ENCODE results near the gene CALB2.

Gene CALB2

DNA sequence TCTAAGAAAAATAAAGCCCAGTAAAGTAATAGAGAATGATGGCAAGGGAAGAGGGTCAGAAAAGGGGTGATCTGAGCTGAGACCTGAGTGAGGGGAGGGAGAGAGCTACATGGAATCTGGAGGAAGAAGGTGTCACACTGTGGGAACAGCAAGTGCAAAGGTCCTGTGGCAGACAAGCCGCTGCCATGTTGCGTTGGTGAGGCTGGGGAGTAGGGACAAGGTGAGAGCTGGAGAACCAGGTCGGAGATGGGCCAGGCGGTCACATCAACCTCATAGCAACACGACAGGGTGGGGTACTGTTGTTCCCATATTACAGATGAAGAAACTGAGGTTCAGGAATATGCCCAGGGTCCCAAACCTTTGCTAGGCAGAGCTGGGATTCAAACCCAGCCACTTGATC, 16.6 kb upstream of the CALB2 start:
- Histone ChIP-seq H3K4me2 (ENCODE audit: insufficient read depth, low read length, poor library complexity, severe bottlenecking) (no peak overlapping the region), H3K9ac (ENCODE audit: low read depth, low read length, poor library complexity) (no peak overlapping the region)
- no CpG with 5 or more reads among the region's 5 CpGs for WGBS, 2 donors (ENCODE audit: extremely low coverage in 2 of 2, insufficient read length in 2 of 2, insufficient replicate concordance in 1 of 2)

DNA sequence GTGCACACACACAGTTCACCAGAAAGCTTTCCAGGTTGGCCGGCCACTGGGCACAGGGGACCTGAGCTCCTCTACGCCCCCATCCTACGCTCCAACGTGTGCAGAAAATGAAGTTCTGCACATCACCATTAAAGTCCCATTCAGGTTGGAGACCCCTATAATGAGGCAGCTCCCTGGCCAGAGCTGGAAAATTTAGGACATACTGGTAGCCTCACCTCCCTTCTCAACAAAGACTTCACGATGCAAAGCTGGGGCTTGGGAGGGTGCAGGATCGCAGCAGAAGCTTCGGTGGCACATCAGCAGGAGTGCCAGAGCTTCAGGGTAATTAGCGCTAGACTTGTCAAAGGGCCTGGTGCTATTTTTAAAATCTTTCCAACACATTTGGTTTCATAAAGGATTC, 15.4 kb upstream of the CALB2 start:
- Histone ChIP-seq H3K4me3 (ENCODE audit: low read length in 2 of 2) (no peak overlapping the region), H3K9ac (ENCODE audit: low read depth, low read length, poor library complexity) (no peak overlapping the region), H2BK15ac (ENCODE audit: low read length) (no peak overlapping the region), H3K18ac (ENCODE audit: low read length) (peak overlapping the region; percentile 22), H4K8ac (ENCODE audit: low read depth, low read length) (no peak overlapping the region), H3K27ac (replicated peaks; ENCODE audit: low read length) (no peak overlapping the region), H2BK12ac (ENCODE audit: low read length) (no peak overlapping the region), H3K4me2 (ENCODE audit: insufficient read depth, low read length, poor library complexity, severe bottlenecking) (no peak overlapping the region), H3K36me3 (replicated peaks in 1 of 2; ENCODE audit: control insufficient read depth in 2 of 2, insufficient read depth in 2 of 2, low read length in 2 of 2) (no peaks in the 10 kb centered on the region), H3K27me3 (ENCODE audit: control insufficient read depth in 3 of 3, insufficient read depth in 3 of 3, low read depth in 1 of 3, low read length in 3 of 3) (peaks cover 0 to 6% (median 0%) of the 10 kb centered on the region in 3 experiments), H4K91ac (ENCODE audit: low read depth, low read length, poor library complexity) (no peak overlapping the region), H2BK5ac (ENCODE audit: low read length) (no peak overlapping the region), H3K9me3 (replicated peaks in 1 of 2; ENCODE audit: control insufficient read depth in 2 of 2, insufficient read depth in 1 of 2, low read depth in 1 of 2, low read length in 2 of 2) (peaks cover 0 to 2% of the 10 kb centered on the region in 2 donors), H3K4me1 (ENCODE audit: control insufficient read depth in 2 of 2, insufficient read depth in 1 of 2, low read depth in 1 of 2, low read length in 2 of 2) (peaks cover 3 to 11% of the 10 kb centered on the region in 2 donors), H2AK5ac (ENCODE audit: low read depth, low read length) (no peak overlapping the region), H3K4ac (ENCODE audit: low read length) (no peak overlapping the region), H2AFZ (ENCODE audit: low read length) (no peak overlapping the region), H2BK120ac (ENCODE audit: low read depth, low read length) (no peak overlapping the region), H3K23ac (ENCODE audit: low read depth, low read length, poor library complexity) (no peak overlapping the region), H3K14ac (ENCODE audit: low read length) (no peak overlapping the region), H3K79me1 (ENCODE audit: low read depth, low read length) (no peaks in the 10 kb centered on the region)
- WGBS, 2 donors (ENCODE audit: extremely low coverage in 2 of 2, insufficient read length in 2 of 2, insufficient replicate concordance in 1 of 2), result no CpG with 5 or more reads among the region's 8 CpGs
- DNase-seq (ENCODE audit: low spot score), result no peak

More for the DNA sequence above, 16.6 kb upstream of the CALB2 start:
- no peak overlapping the region for H2BK120ac ChIP-seq (ENCODE audit: low read depth, low read length)
- DNase-seq (ENCODE audit: low spot score), result no peak
- H4K8ac ChIP-seq (ENCODE audit: low read depth, low read length), result no peak overlapping the region
- H3K9me3 ChIP-seq (replicated peaks in 1 of 2; ENCODE audit: control insufficient read depth in 2 of 2, insufficient read depth in 1 of 2, low read depth in 1 of 2, low read length in 2 of 2), result peaks cover 0 to 2% of the 10 kb centered on the region in 2 donors
- H3K14ac ChIP-seq (ENCODE audit: low read length), result no peak overlapping the region
- no peak overlapping the region for H2BK15ac ChIP-seq (ENCODE audit: low read length)
- H3K4ac ChIP-seq (ENCODE audit: low read length), result no peak overlapping the region
- H3K27me3 ChIP-seq (ENCODE audit: control insufficient read depth in 3 of 3, insufficient read depth in 3 of 3, low read depth in 1 of 3, low read length in 3 of 3), result peaks cover 0 to 3% (median 0%) of the 10 kb centered on the region in 3 experiments
- no peak overlapping the region for H3K18ac ChIP-seq (ENCODE audit: low read length)
- H3K23ac ChIP-seq (ENCODE audit: low read depth, low read length, poor library complexity), result no peak overlapping the region
- H2BK5ac ChIP-seq (ENCODE audit: low read length), result no peak overlapping the region
- H3K4me1 ChIP-seq (ENCODE audit: control insufficient read depth in 2 of 2, insufficient read depth in 1 of 2, low read depth in 1 of 2, low read length in 2 of 2), result peaks cover 3 to 11% of the 10 kb centered on the region in 2 donors
- no peak overlapping the region for H3K4me3 ChIP-seq (ENCODE audit: low read length in 2 of 2)
- no peak overlapping the region for H4K91ac ChIP-seq (ENCODE audit: low read depth, low read length, poor library complexity)
- H2BK12ac ChIP-seq (ENCODE audit: low read length), result no peak overlapping the region
- no peaks in the 10 kb centered on the region for H3K36me3 ChIP-seq (replicated peaks in 1 of 2; ENCODE audit: control insufficient read depth in 2 of 2, insufficient read depth in 2 of 2, low read length in 2 of 2)
- H3K27ac ChIP-seq (replicated peaks; ENCODE audit: low read length), result no peak overlapping the region
- H3K79me1 ChIP-seq (ENCODE audit: low read depth, low read length), result no peaks in the 10 kb centered on the region
- H2AK5ac ChIP-seq (ENCODE audit: low read depth, low read length), result no peak overlapping the region
- no peak overlapping the region for H2AFZ ChIP-seq (ENCODE audit: low read length)

DNA sequence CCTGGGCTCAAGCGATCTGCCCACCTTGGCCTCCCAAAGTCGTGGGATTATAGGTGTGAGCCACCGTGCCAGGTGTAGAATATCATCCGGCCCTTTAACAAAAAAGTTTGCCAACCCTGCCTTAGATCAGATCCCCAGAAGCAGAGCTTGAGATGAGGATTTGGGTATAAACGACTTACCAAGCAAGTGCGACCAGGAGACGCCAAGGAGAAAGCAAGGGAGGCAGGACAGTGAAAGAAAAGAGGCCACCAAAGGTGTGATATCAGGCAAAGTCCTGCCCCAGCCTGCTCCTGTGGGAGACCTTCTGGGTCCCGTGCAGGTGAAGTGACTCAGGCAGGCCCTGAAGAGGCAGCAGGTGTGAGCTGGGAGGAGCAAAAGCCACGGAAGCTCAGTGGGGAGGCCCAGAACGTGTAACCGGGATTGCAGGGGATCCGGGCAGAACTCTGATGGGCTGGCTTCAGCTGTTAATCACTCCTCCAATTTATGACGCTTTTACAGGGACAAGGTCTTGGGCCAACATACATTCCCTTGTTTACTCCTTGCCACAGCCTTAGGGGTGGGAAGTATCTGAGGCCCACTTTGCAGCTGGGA, 14.1 kb upstream of the CALB2 start:
- Histone ChIP-seq H3K27ac (replicated peaks; ENCODE audit: low read length) (peak overlapping the region; percentile 43), H2BK12ac (ENCODE audit: low read length) (peak overlapping the region; percentile 69), H2AFZ (ENCODE audit: low read length) (no peak overlapping the region), H3K4me3 (ENCODE audit: low read length in 2 of 2) (no peak overlapping the region), H3K79me1 (ENCODE audit: low read depth, low read length) (no peaks in the 10 kb centered on the region), H3K9ac (ENCODE audit: low read depth, low read length, poor library complexity) (no peak overlapping the region), H2BK15ac (ENCODE audit: low read length) (peak overlapping the region; percentile 88), H2BK5ac (ENCODE audit: low read length) (no peak overlapping the region), H3K36me3 (replicated peaks in 1 of 2; ENCODE audit: control insufficient read depth in 2 of 2, insufficient read depth in 2 of 2, low read length in 2 of 2) (no peaks in the 10 kb centered on the region), H2BK120ac (ENCODE audit: low read depth, low read length) (peak overlapping the region; percentile 23), H3K4me1 (ENCODE audit: control insufficient read depth in 2 of 2, insufficient read depth in 1 of 2, low read depth in 1 of 2, low read length in 2 of 2) (peaks cover 3 to 11% of the 10 kb centered on the region in 2 donors), H4K8ac (ENCODE audit: low read depth, low read length) (no peak overlapping the region), H3K14ac (ENCODE audit: low read length) (peak overlapping the region; percentile 26), H2AK5ac (ENCODE audit: low read depth, low read length) (peak overlapping the region; percentile 48), H3K4ac (ENCODE audit: low read length) (no peak overlapping the region), H3K4me2 (ENCODE audit: insufficient read depth, low read length, poor library complexity, severe bottlenecking) (no peak overlapping the region), H3K9me3 (replicated peaks in 1 of 2; ENCODE audit: control insufficient read depth in 2 of 2, insufficient read depth in 1 of 2, low read depth in 1 of 2, low read length in 2 of 2) (peaks cover 0 to 2% of the 10 kb centered on the region in 2 donors), H3K27me3 (ENCODE audit: control insufficient read depth in 3 of 3, insufficient read depth in 3 of 3, low read depth in 1 of 3, low read length in 3 of 3) (peaks cover 0 to 11% (median 0%) of the 10 kb centered on the region in 3 experiments), H3K23ac (ENCODE audit: low read depth, low read length, poor library complexity) (no peak overlapping the region), H4K91ac (ENCODE audit: low read depth, low read length, poor library complexity) (peak overlapping the region; percentile 46), H3K18ac (ENCODE audit: low read length) (peak overlapping the region; percentile 88)
- WGBS, 2 donors (ENCODE audit: extremely low coverage in 2 of 2, insufficient read length in 2 of 2, insufficient replicate concordance in 1 of 2), result no CpG with 5 or more reads among the region's 13 CpGs
- no peak for DNase-seq (ENCODE audit: low spot score)

DNA sequence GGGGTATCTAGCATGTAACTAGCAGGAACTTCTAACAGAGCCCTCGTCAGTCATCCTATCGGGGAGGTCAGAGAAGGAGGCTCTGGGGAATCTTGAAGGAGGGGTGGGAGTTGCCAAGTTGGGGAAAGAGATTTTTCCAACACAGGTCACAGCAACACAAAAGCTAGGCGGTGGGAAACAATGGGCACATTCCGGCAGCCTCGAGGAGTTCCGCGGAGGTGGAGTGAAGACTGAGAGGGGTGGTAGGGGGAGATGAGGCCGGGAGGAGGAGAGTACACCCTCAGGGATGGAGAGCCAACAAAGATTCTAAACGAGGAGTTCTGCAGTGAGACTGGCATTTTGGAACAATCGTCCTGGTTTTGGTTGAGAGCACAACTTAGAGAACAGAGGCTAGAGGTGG, 13.5 kb upstream of the CALB2 start:
- no CpG with 5 or more reads among the region's 10 CpGs for WGBS, 2 donors (ENCODE audit: extremely low coverage in 2 of 2, insufficient read length in 2 of 2, insufficient replicate concordance in 1 of 2)
- H3K9me3 ChIP-seq (replicated peaks in 1 of 2; ENCODE audit: control insufficient read depth in 2 of 2, insufficient read depth in 1 of 2, low read depth in 1 of 2, low read length in 2 of 2), result peaks cover 0 to 2% of the 10 kb centered on the region in 2 donors
- H3K23ac ChIP-seq (ENCODE audit: low read depth, low read length, poor library complexity), result no peak overlapping the region
- H3K36me3 ChIP-seq (replicated peaks in 1 of 2; ENCODE audit: control insufficient read depth in 2 of 2, insufficient read depth in 2 of 2, low read length in 2 of 2), result no peaks in the 10 kb centered on the region
- no peak overlapping the region for H2BK120ac ChIP-seq (ENCODE audit: low read depth, low read length)
- no peak overlapping the region for H2AFZ ChIP-seq (ENCODE audit: low read length)
- H4K91ac ChIP-seq (ENCODE audit: low read depth, low read length, poor library complexity), result no peak overlapping the region
- no peaks in the 10 kb centered on the region for H3K79me1 ChIP-seq (ENCODE audit: low read depth, low read length)
- H3K4me3 ChIP-seq (ENCODE audit: low read length in 2 of 2), result no peak overlapping the region
- H2AK5ac ChIP-seq (ENCODE audit: low read depth, low read length), result no peak overlapping the region
- no peak overlapping the region for H3K4ac ChIP-seq (ENCODE audit: low read length)
- H3K27me3 ChIP-seq (ENCODE audit: control insufficient read depth in 3 of 3, insufficient read depth in 3 of 3, low read depth in 1 of 3, low read length in 3 of 3), result peaks cover 0 to 11% (median 0%) of the 10 kb centered on the region in 3 experiments
- H3K4me2 ChIP-seq (ENCODE audit: insufficient read depth, low read length, poor library complexity, severe bottlenecking), result no peak overlapping the region
- H3K14ac ChIP-seq (ENCODE audit: low read length), result no peak overlapping the region
- H3K4me1 ChIP-seq (ENCODE audit: control insufficient read depth in 2 of 2, insufficient read depth in 1 of 2, low read depth in 1 of 2, low read length in 2 of 2), result peaks cover 3 to 11% of the 10 kb centered on the region in 2 donors
- no peak overlapping the region for H2BK12ac ChIP-seq (ENCODE audit: low read length)
- peak; percentile 44 for DNase-seq (ENCODE audit: low spot score)
- H3K18ac ChIP-seq (ENCODE audit: low read length), result peak overlapping the region; percentile 88
- H2BK15ac ChIP-seq (ENCODE audit: low read length), result no peak overlapping the region
- H3K9ac ChIP-seq (ENCODE audit: low read depth, low read length, poor library complexity), result no peak overlapping the region
- H4K8ac ChIP-seq (ENCODE audit: low read depth, low read length), result no peak overlapping the region
- peak overlapping the region; percentile 43 for H3K27ac ChIP-seq (replicated peaks; ENCODE audit: low read length)
- no peak overlapping the region for H2BK5ac ChIP-seq (ENCODE audit: low read length)
